Stimulated activated CD4-positive, alpha-beta T cell treated with anti-CD3 and anti-CD28 coated beads, TNF-alpha, amount 100 ng/mL, for 24 hours (primary cell): Measurements from ENCODE around the gene TXNDC15.
A peak's percentile ranks its signal among the peaks of the same experiment; 100 is the strongest.
"Not testable (repeated sequence)": the region's sequence is repeated elsewhere in the genome, so short reads cannot be mapped to it uniquely, and the experiment has no call there.

Experiments
- DNase-seq, 3 experiments: peaks; one replicate each; pipeline ENCODE4 v3.0.0-alpha.2; 2020; ENCODE audit warnings: low read depth in 3 of 3

Gene TXNDC15, protein sequence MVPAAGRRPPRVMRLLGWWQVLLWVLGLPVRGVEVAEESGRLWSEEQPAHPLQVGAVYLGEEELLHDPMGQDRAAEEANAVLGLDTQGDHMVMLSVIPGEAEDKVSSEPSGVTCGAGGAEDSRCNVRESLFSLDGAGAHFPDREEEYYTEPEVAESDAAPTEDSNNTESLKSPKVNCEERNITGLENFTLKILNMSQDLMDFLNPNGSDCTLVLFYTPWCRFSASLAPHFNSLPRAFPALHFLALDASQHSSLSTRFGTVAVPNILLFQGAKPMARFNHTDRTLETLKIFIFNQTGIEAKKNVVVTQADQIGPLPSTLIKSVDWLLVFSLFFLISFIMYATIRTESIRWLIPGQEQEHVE

DNA sequence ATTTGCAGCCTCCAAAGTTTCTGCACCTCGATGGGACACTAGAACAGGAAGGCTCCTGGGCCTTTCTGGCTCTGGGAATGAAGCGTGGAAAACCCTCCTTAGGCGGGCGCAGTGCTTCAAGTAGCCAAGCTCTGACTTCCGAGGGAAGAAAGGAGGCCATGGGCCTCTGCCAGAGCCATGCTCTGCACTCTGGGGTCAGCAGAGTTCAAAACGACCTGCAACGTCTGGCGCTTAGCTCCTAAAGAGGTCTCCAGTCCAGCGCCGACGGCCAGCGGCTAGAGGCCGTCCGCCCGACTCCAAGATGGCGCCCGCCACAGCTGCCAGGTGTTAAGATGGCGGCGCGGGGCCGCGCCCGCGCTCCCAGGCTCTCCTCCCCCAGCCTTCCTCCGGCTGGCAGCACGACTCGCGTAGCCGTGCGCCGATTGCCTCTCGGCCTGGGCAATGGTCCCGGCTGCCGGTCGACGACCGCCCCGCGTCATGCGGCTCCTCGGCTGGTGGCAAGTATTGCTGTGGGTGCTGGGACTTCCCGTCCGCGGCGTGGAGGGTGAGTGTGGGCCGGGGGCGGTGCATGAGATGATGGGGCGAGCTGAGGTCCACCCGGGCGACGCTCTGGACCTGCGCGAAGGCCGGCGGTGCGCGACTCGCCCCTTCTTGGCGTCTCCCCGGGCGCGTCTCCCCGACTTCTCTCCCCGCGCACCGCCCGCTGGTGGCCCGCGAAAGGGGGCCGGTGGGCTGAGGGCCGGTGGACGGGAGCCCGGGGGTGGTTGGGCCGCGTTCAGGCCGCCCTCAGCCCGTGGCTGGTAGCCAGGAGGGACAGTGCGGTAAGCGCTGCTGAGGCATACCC lies at the start of gene TXNDC15:
TSS of gene TXNDC15 (plus strand) at position 385 of the 844 bp plus-strand sequence. CDS start at position 442, 57 bp downstream.
- peak; percentile 65 to 79 (median 65) for DNase-seq

DNA sequence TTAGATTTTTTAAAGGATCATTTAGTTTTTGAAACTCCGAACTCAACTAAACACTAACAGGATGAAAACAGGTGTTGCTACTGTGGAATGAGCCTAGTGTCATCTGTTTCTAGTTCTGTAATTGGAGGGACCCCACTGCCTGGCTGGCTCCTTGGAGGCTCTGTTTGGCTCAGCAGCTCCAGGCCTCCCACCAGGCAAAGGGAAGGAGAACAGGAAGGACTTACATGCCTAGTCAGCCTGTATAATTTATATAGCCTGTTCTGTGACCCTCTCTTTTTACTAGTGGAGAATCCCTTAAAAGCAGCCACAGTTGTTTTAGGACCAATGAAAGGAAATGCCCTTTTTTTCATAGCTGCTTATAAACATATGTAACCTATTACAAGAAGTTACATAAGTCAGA lies 49.5 kb upstream of the TXNDC15 start:
- no peak for DNase-seq

DNA sequence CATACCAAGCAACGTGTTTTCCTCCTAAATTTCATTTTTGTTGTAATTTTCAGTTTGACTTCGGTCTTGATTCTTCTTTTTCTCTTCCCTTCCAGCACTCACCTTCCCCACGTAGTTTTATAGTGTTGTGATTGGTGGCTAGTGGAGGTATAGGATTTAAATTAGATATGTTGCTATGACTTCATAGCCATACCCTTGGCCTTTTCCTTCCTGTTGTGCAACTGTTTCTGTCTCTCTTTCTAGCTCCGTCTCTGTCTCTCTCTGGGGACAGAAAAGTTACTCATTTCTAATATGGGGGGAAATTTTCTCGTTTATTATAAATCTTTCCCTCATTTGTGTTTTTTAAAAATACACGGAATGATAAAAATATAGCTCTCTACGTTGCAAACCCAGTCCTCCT lies 49.0 kb upstream of the TXNDC15 start:
- DNase-seq = no peak

- DNase-seq = no peak
Measured at GRCh38 chr5:134833340-134834032, 40.7 kb upstream of the TXNDC15 start.

DNA sequence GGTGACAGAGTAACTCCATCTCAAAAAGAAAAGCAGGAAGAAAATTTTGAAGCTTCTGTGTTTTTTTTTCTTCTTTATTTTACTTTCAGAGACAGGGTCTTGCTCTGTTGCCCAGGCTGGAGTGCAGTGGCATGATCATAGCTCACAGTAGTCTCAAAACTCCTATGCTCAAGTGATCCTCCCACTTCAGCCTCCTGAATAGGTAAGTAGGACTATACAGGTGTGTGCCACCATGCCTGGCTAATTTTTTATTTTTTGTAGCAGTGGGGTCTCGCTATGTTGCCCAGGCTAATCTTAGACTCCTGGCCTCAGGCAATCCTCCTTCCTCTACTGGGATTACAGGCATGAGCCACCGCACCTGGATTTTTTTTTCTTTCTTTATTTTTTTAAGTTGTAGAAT lies 38.5 kb upstream of the TXNDC15 start:
- DNase-seq = no peak

GRCh38 chr5:134837530-134838181 lies 36.5 kb upstream of the TXNDC15 start:
- DNase-seq = no peak

DNA sequence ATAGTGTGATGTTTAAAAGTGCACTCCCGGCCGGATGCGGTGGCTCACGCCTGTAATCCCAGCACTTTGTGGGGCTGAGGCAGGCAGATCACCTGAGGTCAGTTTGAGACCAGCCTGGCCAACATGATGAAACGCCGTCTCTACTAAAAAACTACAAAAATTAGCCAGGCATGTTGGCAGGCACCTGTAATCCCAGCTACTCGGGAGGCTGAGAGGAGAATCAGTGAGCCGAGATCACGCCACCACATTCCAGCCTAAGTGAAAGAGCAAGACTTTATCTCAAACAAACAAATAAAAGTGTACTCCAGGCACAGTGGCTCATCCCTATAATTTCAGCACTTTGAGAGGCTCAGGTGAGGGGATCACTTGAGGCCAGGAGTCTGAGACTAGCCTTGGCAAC lies 35.8 kb upstream of the TXNDC15 start:
- not testable (repeated sequence) for DNase-seq

DNA sequence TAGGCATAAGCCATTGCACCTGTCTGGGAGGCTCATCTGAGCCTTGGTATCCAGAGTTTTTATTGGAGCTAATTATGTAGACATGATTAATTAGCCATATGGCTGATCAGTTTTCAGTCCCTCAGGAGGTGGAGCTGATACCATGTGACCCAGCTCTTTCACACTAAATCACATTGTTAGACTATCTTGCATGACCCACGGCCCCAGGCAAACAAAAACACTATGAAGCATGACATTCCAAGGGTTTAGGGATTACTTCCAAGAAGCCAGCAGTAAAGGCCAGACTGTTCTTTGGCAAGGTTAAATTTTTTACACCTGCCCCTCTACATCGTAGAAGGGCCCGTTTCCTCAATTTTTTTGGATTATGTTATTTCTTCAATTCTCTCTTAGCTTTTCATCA lies 33.4 kb upstream of the TXNDC15 start:
- no peak for DNase-seq

DNA sequence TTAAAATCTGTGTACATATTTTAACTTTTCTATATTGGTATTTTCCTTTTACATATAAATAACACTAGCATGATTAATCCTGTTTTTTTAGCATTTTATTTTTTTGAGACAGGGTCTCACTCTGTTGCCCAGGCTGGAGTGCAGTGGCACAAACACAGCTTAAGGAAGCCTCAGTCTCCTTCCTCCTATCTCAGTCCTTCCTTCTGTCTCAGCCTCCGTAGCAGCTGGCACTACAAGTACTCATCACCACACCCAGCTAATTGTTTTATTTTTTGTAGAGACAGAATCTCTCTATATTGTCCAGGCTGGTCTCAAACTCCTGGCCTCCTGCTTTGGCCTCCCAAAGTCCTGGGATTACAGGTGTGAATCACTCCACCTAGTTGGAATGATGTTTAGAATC lies 29.9 kb upstream of the TXNDC15 start:
- no peak for DNase-seq

DNA sequence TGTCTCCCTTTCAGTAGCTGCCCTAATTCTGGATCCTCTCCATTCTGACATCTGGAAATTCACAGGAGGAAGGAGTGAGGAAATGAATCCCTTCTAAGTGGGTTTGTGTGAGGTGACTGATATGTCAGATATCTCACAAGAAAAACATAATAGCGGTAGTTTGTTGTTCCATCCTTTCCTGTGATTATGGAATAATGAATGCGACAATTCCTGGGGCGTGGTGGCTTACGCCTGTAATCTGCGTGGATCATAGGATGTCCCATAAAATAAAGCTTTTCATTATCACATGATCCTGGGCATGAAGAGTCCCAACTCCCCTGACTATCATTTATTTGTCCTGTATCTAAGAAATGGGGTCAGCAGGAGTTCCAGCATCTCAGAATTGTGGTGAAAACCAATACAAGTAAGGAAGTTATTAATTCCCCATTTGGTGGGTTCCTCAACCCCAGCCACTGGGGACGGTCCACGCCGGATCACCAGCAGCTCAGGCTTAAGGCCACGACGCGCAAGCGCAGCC lies 28.8 kb upstream of the TXNDC15 start:
- no peak for DNase-seq

DNA sequence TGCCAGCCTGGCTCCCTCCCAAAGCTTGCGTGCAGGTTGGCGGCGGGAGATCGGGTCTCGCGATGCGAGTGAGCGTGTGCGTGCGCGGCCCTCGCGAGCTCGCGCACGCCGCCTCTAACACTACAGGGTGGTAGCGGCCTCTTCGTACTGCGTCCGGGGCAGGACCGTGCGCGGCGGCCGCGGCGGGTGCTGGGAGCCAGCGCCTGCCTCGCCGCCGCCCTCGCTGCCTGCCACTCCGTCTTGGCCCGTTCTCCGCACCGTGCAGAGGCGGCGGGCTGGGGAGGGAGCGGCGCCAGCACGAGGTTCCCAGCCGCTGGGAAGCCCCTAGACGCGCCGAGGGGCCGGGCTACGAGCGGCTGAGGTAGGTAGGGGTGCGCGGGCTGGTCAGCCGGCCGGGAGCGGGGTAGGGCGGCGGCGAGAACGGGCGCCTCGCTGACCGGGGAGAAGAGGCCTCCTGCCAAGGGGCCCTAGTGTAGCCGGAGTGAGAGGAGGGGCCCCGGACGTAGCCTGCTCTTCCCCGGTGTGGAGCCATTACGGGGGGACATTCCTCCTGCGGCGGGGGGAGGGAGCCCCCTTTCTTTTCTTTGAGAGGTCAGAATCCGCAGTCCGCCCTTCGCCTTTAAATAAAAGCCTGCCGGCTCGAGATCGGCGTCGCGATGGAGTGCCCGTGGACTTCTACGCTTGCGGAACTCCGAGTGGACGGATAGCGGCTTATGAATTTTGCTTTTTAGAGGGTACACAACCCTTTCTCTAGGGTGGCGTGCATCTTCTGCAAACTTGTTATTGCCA lies 28.1 kb upstream of the TXNDC15 start, which contains the start of gene C5orf24:
TSS of gene C5orf24 (plus strand) at position 117 of the 789 bp plus-strand sequence. CDS start 8,933 bp downstream, outside the sequence.
- peak; percentile 84 to 92 (median 85) for DNase-seq

- DNase-seq = peak in 1 of 3 experiments; percentile 23
Measured at GRCh38 chr5:134846641-134846960, 27.6 kb upstream of the TXNDC15 start.

GRCh38 chr5:134849434-134849933 lies 24.7 kb upstream of the TXNDC15 start:
- not testable (repeated sequence) for DNase-seq

- no peak for DNase-seq
Measured at GRCh38 chr5:134851307-134851923, 22.8 kb upstream of the TXNDC15 start.

GRCh38 chr5:134856465-134856864 lies 17.7 kb upstream of the TXNDC15 start:
- DNase-seq = not testable (repeated sequence)

GRCh38 chr5:134857401-134857800 lies 16.8 kb upstream of the TXNDC15 start:
- no peak for DNase-seq

- DNase-seq = no peak
Measured at GRCh38 chr5:134864707-134865106, 9.5 kb upstream of the TXNDC15 start.

DNA sequence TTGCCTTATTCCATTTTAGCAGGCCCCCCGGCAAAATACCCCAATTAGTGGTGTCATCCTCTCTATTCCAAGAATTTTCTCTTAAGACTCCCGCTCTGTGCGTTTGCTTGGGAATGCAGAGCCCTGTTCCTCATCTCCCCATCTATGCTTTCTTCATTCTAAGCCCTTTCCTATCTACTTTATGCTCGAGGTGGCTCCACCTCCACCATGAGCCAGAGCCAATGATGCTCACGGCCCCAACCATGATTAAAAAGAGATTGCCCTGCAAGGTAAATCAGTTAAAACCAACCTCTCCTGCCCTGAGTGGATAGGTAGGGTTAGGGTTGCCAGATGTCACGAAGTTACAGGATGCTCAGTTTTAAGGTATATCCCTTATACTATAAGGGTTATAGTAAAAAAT lies 677 bp upstream of the TXNDC15 start:
- no peak for DNase-seq

DNA sequence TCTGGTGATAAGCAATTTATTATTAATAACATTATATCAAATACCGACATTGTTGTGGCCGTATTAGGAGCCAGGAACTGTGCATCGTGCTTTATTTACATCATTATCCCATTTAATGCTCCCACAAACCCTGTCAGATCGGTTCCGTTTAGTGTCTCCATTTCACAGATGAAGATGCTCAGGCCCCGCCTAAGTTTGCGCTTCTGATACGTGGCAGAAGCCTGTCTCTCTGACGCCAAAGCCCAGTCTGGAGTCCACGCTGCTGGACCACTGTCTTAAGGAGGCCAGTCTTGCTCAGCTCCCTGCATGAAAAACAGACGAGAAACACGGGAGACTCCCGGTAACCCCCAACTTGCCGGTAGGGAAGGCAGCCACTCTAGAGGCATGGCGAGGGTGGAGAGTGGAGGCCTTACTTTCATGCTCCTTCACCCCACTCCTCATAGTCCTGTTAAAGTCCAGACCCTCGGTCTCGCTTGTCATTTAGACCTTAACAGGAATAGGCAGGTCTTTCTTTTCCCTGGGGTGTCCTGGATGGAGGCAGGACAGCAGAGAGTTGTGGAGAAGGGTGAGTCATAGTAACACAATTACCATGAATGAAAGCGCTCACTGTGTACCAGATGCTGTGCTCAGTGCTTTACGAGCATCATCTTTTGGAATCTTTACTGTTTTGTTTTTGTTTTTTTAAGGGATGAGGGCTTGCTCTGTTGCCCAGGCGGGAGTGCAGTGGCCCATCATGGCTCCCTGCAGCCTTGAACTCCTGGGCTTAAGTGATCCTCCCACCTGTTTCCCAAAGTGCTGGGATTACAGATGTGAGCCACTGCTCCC lies 872 bp downstream of the TXNDC15 start:
- DNase-seq = peak in 2 of 3 experiments; percentile 10 to 35
